ENCODE results near the gene TMEM200A.

DNA sequence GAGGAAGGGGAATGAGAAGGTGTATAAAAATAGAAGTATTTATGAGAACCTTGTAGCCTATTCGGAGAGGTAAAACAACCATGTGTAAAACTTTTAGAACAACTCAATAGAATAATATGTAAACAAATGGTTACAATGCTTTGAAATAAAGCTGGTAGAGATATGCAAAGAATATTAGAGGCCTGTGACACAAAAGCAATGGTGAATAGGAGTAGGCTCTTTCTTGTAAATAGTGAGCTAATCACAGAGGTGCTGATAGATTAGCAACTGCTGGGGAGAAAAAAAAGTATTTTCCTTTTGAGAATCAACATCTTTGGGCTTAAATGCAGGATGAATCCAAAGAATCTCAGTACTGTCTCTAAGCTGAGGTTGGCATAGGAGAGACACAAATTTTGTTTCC, 7.0 kb downstream of the TMEM200A start:
- TF ChIP-seq, protein P1, sequence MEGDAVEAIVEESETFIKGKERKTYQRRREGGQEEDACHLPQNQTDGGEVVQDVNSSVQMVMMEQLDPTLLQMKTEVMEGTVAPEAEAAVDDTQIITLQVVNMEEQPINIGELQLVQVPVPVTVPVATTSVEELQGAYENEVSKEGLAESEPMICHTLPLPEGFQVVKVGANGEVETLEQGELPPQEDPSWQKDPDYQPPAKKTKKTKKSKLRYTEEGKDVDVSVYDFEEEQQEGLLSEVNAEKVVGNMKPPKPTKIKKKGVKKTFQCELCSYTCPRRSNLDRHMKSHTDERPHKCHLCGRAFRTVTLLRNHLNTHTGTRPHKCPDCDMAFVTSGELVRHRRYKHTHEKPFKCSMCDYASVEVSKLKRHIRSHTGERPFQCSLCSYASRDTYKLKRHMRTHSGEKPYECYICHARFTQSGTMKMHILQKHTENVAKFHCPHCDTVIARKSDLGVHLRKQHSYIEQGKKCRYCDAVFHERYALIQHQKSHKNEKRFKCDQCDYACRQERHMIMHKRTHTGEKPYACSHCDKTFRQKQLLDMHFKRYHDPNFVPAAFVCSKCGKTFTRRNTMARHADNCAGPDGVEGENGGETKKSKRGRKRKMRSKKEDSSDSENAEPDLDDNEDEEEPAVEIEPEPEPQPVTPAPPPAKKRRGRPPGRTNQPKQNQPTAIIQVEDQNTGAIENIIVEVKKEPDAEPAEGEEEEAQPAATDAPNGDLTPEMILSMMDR (IDR thresholded peaks at IDR 0.05) = no peak
- no peak for TF ChIP-seq EZH2 (IDR thresholded peaks at IDR 0.05; ENCODE audit: borderline replicate concordance, insufficient read depth, low read depth, low read length, poor library complexity, severe bottlenecking)
